C4-2B (cell line): Measurements from ENCODE around the gene IGF2R.

Source experiments
- ZFX ChIP-seq: fragments of 450-650 bp; IDR thresholded peaks from 2 replicates; pipeline ENCODE4 v1.6.1; 2017
- TF ChIP-seq, protein P1 (sequence below): fragments of 450-650 bp; conservative IDR thresholded peaks from 2 replicates; pipeline ENCODE4 v1.5.1; 2017; ENCODE audit warnings: mild to moderate bottlenecking

DNA sequence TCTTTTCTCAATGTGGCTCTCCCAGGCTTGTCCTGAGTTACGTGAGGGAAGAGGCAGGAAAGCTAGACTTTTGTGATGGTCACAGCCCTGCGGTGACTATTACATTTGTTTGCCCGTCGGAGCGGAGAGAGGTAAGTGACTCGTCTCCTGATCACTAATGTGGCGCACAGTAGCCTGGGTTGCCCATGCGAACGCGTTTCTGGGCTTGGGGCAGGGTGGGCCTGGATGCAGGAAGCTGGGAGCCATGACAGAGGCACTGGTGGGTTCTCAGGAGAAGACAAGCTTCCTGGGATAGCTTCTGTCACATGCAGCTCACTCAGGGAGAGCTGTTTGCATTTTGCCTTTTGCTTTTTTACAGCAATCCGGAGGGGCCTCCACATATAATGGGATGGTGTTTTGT, 60.6 kb downstream of the IGF2R start:
- TF ChIP-seq, protein P1, sequence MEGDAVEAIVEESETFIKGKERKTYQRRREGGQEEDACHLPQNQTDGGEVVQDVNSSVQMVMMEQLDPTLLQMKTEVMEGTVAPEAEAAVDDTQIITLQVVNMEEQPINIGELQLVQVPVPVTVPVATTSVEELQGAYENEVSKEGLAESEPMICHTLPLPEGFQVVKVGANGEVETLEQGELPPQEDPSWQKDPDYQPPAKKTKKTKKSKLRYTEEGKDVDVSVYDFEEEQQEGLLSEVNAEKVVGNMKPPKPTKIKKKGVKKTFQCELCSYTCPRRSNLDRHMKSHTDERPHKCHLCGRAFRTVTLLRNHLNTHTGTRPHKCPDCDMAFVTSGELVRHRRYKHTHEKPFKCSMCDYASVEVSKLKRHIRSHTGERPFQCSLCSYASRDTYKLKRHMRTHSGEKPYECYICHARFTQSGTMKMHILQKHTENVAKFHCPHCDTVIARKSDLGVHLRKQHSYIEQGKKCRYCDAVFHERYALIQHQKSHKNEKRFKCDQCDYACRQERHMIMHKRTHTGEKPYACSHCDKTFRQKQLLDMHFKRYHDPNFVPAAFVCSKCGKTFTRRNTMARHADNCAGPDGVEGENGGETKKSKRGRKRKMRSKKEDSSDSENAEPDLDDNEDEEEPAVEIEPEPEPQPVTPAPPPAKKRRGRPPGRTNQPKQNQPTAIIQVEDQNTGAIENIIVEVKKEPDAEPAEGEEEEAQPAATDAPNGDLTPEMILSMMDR = no peak
- no peak for TF ChIP-seq ZFX
